GM12878 (cell line): ENCODE measurements around the gene KLC4.

ENCODE experiments used
- CBFB ChIP-seq: IDR thresholded peaks from 2 replicates; pipeline ENCODE4 v1.6.1; 2016; ENCODE audit warnings: antibody characterized with exemption, low read depth
- NFXL1 ChIP-seq: fragments of 450-650 bp; IDR thresholded peaks from 2 replicates; pipeline ENCODE4 v1.6.1; 2017; ENCODE audit warnings: antibody characterized with exemption, mild to moderate bottlenecking, borderline replicate concordance
- POLR2AphosphoS5 ChIP-seq: IDR thresholded peaks from 2 replicates; pipeline ENCODE4 v1.6.1; 2011; ENCODE audit warnings: mild to moderate bottlenecking, low read length, inconsistent platforms
- YY1 ChIP-seq: IDR thresholded peaks from 2 replicates; pipeline ENCODE4 v1.6.1; 2011; ENCODE audit warnings: low read depth, mild to moderate bottlenecking, low read length
- ZBED1 ChIP-seq: IDR thresholded peaks from 2 replicates; pipeline ENCODE4 v1.6.1; 2016; ENCODE audit warnings: borderline replicate concordance
- TF ChIP-seq, protein P1 (sequence below): IDR thresholded peaks from 2 replicates; pipeline ENCODE4 v1.6.1; 2011; ENCODE audit warnings: low read depth, mild to moderate bottlenecking, low read length, moderate library complexity, borderline replicate concordance; ENCODE audit errors: extremely low read depth
- TF ChIP-seq, protein P2 (sequence below): fragments of 450-650 bp; IDR thresholded peaks from 2 replicates; pipeline ENCODE4 v1.6.1; 2017; ENCODE audit warnings: mild to moderate bottlenecking, moderate library complexity
- TF ChIP-seq, protein P3 (sequence below): IDR thresholded peaks from 2 replicates; pipeline ENCODE4 v1.6.1; 2012; ENCODE audit warnings: low read depth, low read length, improper control_type of control experiment
- TF ChIP-seq, protein P4 (sequence below), 3 experiments: IDR thresholded peaks in 2 of 3; conservative IDR thresholded peaks in 1 of 3; 2 replicates each; pipeline ENCODE4 v1.5.1; 2011; ENCODE audit warnings: low read depth in 3 of 3, low read length in 3 of 3, mild to moderate bottlenecking in 3 of 3, control low read depth in 2 of 3, moderate library complexity in 2 of 3, inconsistent platforms in 1 of 3, mixed read lengths in 1 of 3; ENCODE audit not compliant: control insufficient read depth in 2 of 3, insufficient read depth in 1 of 3; ENCODE audit errors: extremely low read depth in 1 of 3

DNA sequence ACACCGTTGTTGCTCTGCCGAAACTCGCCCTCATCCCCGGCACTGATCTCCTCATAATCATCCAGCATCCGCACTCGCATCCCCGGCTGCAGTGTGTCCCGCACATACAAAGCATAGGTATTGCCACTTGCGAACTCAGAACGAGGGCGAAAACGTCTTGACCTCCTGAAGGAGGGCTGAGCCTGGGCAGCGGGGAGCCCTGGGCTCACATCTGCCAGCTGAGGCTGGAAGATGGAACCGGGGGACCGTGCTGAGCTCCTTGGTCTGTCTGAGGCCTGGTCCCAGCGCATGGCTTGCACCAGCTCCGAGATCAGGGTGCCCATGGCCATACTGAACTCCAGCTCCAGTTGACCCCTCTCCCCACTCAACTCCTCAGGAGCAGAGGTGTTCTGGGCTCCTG is 8.4 kb upstream of the KLC4 start:
- TF ChIP-seq POLR2AphosphoS5 (no peak), CBFB (no peak), NFXL1 (no peak), ZBED1 (no peak), YY1 (no peak)
- TF ChIP-seq, protein P1, sequence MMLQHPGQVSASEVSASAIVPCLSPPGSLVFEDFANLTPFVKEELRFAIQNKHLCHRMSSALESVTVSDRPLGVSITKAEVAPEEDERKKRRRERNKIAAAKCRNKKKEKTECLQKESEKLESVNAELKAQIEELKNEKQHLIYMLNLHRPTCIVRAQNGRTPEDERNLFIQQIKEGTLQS: no peak
- TF ChIP-seq, protein P2, sequence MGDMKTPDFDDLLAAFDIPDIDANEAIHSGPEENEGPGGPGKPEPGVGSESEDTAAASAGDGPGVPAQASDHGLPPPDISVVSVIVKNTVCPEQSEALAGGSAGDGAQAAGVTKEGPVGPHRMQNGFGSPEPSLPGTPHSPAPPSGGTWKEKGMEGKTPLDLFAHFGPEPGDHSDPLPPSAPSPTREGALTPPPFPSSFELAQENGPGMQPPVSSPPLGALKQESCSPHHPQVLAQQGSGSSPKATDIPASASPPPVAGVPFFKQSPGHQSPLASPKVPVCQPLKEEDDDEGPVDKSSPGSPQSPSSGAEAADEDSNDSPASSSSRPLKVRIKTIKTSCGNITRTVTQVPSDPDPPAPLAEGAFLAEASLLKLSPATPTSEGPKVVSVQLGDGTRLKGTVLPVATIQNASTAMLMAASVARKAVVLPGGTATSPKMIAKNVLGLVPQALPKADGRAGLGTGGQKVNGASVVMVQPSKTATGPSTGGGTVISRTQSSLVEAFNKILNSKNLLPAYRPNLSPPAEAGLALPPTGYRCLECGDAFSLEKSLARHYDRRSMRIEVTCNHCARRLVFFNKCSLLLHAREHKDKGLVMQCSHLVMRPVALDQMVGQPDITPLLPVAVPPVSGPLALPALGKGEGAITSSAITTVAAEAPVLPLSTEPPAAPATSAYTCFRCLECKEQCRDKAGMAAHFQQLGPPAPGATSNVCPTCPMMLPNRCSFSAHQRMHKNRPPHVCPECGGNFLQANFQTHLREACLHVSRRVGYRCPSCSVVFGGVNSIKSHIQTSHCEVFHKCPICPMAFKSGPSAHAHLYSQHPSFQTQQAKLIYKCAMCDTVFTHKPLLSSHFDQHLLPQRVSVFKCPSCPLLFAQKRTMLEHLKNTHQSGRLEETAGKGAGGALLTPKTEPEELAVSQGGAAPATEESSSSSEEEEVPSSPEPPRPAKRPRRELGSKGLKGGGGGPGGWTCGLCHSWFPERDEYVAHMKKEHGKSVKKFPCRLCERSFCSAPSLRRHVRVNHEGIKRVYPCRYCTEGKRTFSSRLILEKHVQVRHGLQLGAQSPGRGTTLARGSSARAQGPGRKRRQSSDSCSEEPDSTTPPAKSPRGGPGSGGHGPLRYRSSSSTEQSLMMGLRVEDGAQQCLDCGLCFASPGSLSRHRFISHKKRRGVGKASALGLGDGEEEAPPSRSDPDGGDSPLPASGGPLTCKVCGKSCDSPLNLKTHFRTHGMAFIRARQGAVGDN: no peak
- TF ChIP-seq, protein P3, sequence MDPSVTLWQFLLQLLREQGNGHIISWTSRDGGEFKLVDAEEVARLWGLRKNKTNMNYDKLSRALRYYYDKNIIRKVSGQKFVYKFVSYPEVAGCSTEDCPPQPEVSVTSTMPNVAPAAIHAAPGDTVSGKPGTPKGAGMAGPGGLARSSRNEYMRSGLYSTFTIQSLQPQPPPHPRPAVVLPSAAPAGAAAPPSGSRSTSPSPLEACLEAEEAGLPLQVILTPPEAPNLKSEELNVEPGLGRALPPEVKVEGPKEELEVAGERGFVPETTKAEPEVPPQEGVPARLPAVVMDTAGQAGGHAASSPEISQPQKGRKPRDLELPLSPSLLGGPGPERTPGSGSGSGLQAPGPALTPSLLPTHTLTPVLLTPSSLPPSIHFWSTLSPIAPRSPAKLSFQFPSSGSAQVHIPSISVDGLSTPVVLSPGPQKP: no peak
- TF ChIP-seq, protein P4, sequence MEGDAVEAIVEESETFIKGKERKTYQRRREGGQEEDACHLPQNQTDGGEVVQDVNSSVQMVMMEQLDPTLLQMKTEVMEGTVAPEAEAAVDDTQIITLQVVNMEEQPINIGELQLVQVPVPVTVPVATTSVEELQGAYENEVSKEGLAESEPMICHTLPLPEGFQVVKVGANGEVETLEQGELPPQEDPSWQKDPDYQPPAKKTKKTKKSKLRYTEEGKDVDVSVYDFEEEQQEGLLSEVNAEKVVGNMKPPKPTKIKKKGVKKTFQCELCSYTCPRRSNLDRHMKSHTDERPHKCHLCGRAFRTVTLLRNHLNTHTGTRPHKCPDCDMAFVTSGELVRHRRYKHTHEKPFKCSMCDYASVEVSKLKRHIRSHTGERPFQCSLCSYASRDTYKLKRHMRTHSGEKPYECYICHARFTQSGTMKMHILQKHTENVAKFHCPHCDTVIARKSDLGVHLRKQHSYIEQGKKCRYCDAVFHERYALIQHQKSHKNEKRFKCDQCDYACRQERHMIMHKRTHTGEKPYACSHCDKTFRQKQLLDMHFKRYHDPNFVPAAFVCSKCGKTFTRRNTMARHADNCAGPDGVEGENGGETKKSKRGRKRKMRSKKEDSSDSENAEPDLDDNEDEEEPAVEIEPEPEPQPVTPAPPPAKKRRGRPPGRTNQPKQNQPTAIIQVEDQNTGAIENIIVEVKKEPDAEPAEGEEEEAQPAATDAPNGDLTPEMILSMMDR (IDR thresholded peaks at IDR 0.05 in 2 of 3, conservative IDR thresholded peaks at IDR 0.05 in 1 of 3; ENCODE audit: control insufficient read depth in 2 of 3, extremely low read depth in 1 of 3, insufficient read depth in 1 of 3, low read depth in 3 of 3, low read length in 3 of 3): no peak
